ENCODE measurements around the gene FAM53C.

The FAM53C gene

GRCh38 chr5:138339464-138339863, 1.4 kb downstream of the FAM53C start:
- Histone ChIP-seq H3K9me3 (ENCODE audit: control insufficient read depth, insufficient read depth, low read length) (no peaks in the 10 kb centered on the region), H3K36me3 (ENCODE audit: insufficient read depth, low read length) (peaks cover 15% of the 10 kb centered on the region), H3K9ac (ENCODE audit: low read depth, low read length) (peak overlapping the region; percentile 83), H3K4me1 (ENCODE audit: insufficient read depth, low read length) (peaks cover 11% of the 10 kb centered on the region; the same call in 1 of the 2 replicates)

DNA sequence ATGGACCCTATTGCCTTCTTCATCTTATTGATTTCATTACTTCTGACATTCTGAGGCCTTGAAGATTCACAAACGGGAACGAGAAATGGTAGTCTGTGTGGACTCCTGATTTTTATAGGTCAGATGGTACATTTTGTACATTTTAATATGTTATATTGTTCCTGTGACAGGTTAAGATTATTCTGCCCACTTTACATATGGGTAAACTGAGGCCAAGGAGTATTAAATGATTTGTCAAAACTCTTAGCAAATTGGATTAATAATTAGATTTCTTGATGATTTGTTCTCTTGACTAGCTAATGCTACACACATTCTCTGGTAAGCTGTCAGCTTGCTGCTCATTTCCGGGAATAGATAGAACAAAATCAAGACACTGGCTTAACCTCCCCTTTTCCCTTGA, 1.9 kb downstream of the FAM53C start:
- no peaks in the 10 kb centered on the region for H3K9me3 ChIP-seq (ENCODE audit: control insufficient read depth, insufficient read depth, low read length)
- peaks cover 11% of the 10 kb centered on the region; the same call in 1 of the 2 replicates for H3K4me1 ChIP-seq (ENCODE audit: insufficient read depth, low read length)
- peaks cover 15% of the 10 kb centered on the region for H3K36me3 ChIP-seq (ENCODE audit: insufficient read depth, low read length)
- H3K9ac ChIP-seq (ENCODE audit: low read depth, low read length): no peak overlapping the region

GRCh38 chr5:138344887-138345622, 7.0 kb downstream of the FAM53C start:
- H3K9ac ChIP-seq (ENCODE audit: low read depth, low read length): no peak overlapping the region
- no peaks in the 10 kb centered on the region for H3K9me3 ChIP-seq (ENCODE audit: control insufficient read depth, insufficient read depth, low read length)
- H3K36me3 ChIP-seq (ENCODE audit: insufficient read depth, low read length): peaks cover 26% of the 10 kb centered on the region
- no peaks in the 10 kb centered on the region for H3K4me1 ChIP-seq (ENCODE audit: insufficient read depth, low read length)

GRCh38 chr5:138346889-138347288, 8.8 kb downstream of the FAM53C start:
- Histone ChIP-seq H3K36me3 (ENCODE audit: insufficient read depth, low read length) (peaks cover 18% of the 10 kb centered on the region), H3K9ac (ENCODE audit: low read depth, low read length) (no peak overlapping the region), H3K4me1 (ENCODE audit: insufficient read depth, low read length) (no peaks in the 10 kb centered on the region), H3K9me3 (ENCODE audit: control insufficient read depth, insufficient read depth, low read length) (no peaks in the 10 kb centered on the region)

GRCh38 chr5:138349852-138350562, 11.9 kb downstream of the FAM53C start:
- H3K36me3 ChIP-seq (ENCODE audit: insufficient read depth, low read length): peaks cover 11% of the 10 kb centered on the region

DNA sequence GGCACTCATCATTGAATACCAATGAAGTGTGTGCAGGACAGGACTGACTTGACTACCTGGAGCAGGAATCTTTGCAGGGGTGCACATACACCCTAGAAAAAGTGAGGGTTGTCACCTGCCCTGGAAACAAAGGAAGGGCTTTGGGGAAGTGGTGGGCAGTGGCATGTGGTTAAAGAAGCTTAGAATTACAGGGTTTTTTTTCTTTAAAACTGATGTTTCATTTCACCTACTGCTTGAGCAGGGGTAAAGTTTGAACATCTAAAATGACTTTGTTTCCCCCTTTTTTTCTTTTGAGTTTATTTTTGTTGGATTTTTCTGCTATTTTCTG, 12.5 kb downstream of the FAM53C start:
- no peak overlapping the region for H3K9ac ChIP-seq (ENCODE audit: low read depth, low read length)
- no peaks in the 10 kb centered on the region for H3K9me3 ChIP-seq (ENCODE audit: control insufficient read depth, insufficient read depth, low read length)
- peaks cover 3% of the 10 kb centered on the region for H3K4me1 ChIP-seq (ENCODE audit: insufficient read depth, low read length)
- peaks cover 7% of the 10 kb centered on the region; the same call in 1 of the 2 replicates for H3K36me3 ChIP-seq (ENCODE audit: insufficient read depth, low read length)

More at GRCh38 chr5:138349852-138350562, 11.9 kb downstream of the FAM53C start:
- Histone ChIP-seq H3K9me3 (ENCODE audit: control insufficient read depth, insufficient read depth, low read length) (no peaks in the 10 kb centered on the region), H3K9ac (ENCODE audit: low read depth, low read length) (no peak overlapping the region), H3K4me1 (ENCODE audit: insufficient read depth, low read length) (peaks cover 3% of the 10 kb centered on the region)

- H3K9me3 ChIP-seq (ENCODE audit: control insufficient read depth, insufficient read depth, low read length): no peaks in the 10 kb centered on the region
- H3K36me3 ChIP-seq (ENCODE audit: insufficient read depth, low read length): peaks cover 3% of the 10 kb centered on the region; the same call in 1 of the 2 replicates
- H3K4me1 ChIP-seq (ENCODE audit: insufficient read depth, low read length): peaks cover 3% of the 10 kb centered on the region
- no peak overlapping the region for H3K9ac ChIP-seq (ENCODE audit: low read depth, low read length)
Measured at GRCh38 chr5:138351056-138351455, 13.0 kb downstream of the FAM53C start.

DNA sequence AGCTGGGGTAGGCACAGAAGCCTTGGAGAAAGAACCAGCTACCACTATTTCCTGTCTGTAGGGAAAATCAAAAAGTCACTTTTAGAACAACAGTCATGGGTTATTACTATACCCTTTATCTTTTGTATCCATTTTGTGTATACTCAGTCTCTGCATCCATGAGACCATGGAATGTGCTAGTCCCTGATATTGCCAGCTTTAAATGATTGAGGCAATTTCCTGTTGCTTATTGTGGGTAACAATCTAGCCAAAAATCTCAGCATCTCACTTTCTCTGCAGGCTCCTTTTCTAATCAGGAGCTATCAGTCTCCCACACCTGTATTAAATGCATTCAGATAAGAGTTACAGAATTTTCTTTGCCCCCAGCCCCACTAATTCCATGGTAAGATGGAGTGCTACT, 13.5 kb downstream of the FAM53C start:
- Histone ChIP-seq H3K9ac (ENCODE audit: low read depth, low read length) (no peak overlapping the region), H3K9me3 (ENCODE audit: control insufficient read depth, insufficient read depth, low read length) (no peaks in the 10 kb centered on the region), H3K4me1 (ENCODE audit: insufficient read depth, low read length) (peaks cover 3% of the 10 kb centered on the region), H3K36me3 (ENCODE audit: insufficient read depth, low read length) (peaks cover 3% of the 10 kb centered on the region; the same call in 1 of the 2 replicates)

DNA sequence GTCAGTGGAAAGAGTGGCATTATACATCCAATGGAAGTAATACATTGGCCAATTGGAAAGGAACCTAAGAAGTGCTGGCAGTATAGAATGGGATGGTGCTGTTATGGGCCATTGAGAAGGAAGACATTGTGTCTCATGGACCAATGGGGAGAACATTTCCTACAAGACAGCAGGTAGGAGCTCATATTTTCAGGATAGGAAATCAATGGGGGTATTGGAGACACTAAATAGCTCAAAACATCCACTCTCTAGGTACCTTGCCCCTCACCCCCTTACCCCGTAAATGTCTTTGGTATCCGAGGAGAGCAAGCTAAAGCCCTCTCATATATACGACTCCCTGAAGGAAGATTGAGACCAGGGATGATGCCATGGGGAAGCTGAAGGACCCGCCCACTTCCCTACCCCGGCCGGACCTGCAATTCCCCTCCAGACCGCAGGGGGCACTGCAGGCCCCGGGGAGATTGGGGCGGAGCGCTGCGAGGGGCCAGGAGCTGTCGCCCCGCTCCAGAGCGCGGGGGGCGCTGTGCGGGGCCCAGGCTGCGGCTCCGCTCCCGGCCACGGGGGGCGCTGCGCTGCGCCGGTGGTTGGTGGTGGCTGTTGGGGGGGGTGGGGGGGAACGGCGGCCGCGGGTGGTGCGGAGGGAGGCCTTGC, 14.1 kb downstream of the FAM53C start, which contains the start of gene KDM3B:
Gene KDM3B, plus strand, starts transcription at position 615 of the 651 bp plus-strand sequence. CDS start 111 bp downstream, outside the sequence.
- Histone ChIP-seq H3K9ac (ENCODE audit: low read depth, low read length) (peak within 1 kb of the TSS; percentile 88), H3K4me1 (ENCODE audit: insufficient read depth, low read length) (peaks cover 3% of the 10 kb centered on the region), H3K9me3 (ENCODE audit: control insufficient read depth, insufficient read depth, low read length) (no peaks in the 10 kb centered on the region), H3K36me3 (ENCODE audit: insufficient read depth, low read length) (peaks cover 2% of the 10 kb centered on the region; the same call in 1 of the 2 replicates)

DNA sequence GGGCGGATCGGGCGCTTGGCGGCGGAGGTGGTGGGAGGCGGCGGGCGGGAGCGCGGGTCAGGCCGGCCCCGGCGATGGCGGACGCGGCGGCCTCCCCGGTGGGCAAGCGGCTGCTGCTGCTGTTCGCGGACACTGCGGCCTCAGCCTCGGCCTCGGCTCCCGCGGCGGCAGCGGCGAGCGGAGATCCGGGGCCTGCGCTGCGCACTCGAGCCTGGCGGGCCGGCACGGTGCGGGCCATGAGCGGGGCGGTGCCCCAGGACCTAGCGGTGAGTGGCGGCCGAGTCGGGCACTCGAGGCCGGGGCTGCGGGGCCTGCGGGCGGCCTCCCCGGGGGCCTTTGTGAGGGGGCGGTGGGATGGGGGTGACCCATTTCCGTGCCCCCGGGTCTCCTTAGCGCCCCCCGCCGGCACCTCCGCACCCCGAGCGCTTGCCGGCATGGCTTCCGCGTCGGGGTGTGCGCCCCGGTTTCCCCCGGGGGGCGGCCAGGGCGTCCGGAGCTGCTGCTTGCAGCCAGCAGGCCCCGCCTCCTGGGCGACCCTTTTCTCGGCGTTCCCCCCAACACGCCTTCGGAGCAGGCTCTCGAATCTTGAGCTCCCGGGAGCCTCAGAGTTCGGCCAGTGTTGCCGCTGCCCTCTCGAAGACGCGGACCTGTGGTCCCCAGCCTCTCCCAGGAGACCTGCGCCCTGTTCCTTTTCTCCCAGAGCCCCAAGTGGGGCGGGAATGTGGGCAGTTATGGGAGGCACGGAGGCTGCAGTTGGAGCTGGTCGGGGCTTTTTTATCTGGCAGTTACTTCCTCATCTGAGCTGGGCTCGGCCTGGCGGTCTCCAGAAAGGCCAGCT, 14.9 kb downstream of the FAM53C start:
- H3K9ac ChIP-seq (ENCODE audit: low read depth, low read length): peak overlapping the region; percentile 88
- no peaks in the 10 kb centered on the region; the same call in 1 of the 2 replicates for H3K36me3 ChIP-seq (ENCODE audit: insufficient read depth, low read length)
- peaks cover 3% of the 10 kb centered on the region for H3K4me1 ChIP-seq (ENCODE audit: insufficient read depth, low read length)
- no peaks in the 10 kb centered on the region for H3K9me3 ChIP-seq (ENCODE audit: control insufficient read depth, insufficient read depth, low read length)

- no peaks in the 10 kb centered on the region for H3K9me3 ChIP-seq (ENCODE audit: control insufficient read depth, insufficient read depth, low read length)
- no peaks in the 10 kb centered on the region; the same call in 1 of the 2 replicates for H3K36me3 ChIP-seq (ENCODE audit: insufficient read depth, low read length)
- H3K4me1 ChIP-seq (ENCODE audit: insufficient read depth, low read length): peaks cover 3% of the 10 kb centered on the region
- peak overlapping the region; percentile 88 for H3K9ac ChIP-seq (ENCODE audit: low read depth, low read length)
Measured at GRCh38 chr5:138353560-138354080, 15.6 kb downstream of the FAM53C start.

DNA sequence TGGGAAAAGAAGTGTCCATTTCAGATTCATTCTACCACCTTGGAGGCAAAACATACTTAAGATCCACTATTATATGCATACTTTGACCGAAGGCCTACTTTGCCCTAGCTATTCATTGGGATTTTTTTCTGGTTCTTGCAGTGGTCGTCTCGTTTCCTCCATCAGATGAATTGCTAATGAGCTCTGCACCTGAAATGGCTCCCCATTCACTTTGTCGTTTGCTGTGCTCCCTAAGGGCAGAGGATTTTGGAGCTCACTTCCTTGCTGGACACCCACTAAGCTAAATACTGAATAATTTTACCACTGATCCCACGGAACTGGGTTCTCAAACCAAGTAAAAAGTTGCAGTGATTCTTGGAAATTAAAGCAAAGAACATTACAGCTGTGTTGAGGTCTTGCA, 16.3 kb downstream of the FAM53C start:
- Histone ChIP-seq H3K9me3 (ENCODE audit: control insufficient read depth, insufficient read depth, low read length) (no peaks in the 10 kb centered on the region), H3K9ac (ENCODE audit: low read depth, low read length) (peak overlapping the region; percentile 88), H3K4me1 (ENCODE audit: insufficient read depth, low read length) (peaks cover 3% of the 10 kb centered on the region), H3K36me3 (ENCODE audit: insufficient read depth, low read length) (no peaks in the 10 kb centered on the region)

- Histone ChIP-seq H3K36me3 (ENCODE audit: insufficient read depth, low read length) (no peaks in the 10 kb centered on the region), H3K4me1 (ENCODE audit: insufficient read depth, low read length) (peaks cover 3% of the 10 kb centered on the region), H3K9me3 (ENCODE audit: control insufficient read depth, insufficient read depth, low read length) (no peaks in the 10 kb centered on the region), H3K9ac (ENCODE audit: low read depth, low read length) (peak overlapping the region; percentile 88; the same call in 1 of the 2 replicates)
Measured at GRCh38 chr5:138354926-138355378, 16.9 kb downstream of the FAM53C start.
